ENCODE data around the gene SPTBN4. TPM values are rescaled to one million over a fixed set of nuclear protein-coding genes. Genes with fewer than 3 reads are reported as not detected.
A peak's percentile ranks its signal among the peaks of the same experiment; 100 is the strongest.

SPTBN4 gene
- total and polyA plus RNA-seq, 9 donors = 2.2 to 11.6 (median 6.2) TPM

- no peaks in the 10 kb centered on the region for H3K9me3 ChIP-seq
- H3K4me3 ChIP-seq = peak overlapping the region; percentile 26
- DNase-seq = peak; percentile 53 to 90 (median 71)
- intact Hi-C loops (cut with DNase I) = loop anchor here in 2 of 4 donors (10.0 kb wide), 1 partner anchor 145 kb away; the partner anchor contains the start of genes BLVRB (in 2 of the 2) and SPTBN4 (in 2 of the 2)
- 19 to 59% (median 45%) methylated on average over 48 to 50 of the region's 50 CpGs for WGBS, 3 donors
- H3K36me3 ChIP-seq = no peaks in the 10 kb centered on the region
- no peak for TF ChIP-seq EP300 (IDR thresholded peaks at IDR 0.05)
- no peak for TF ChIP-seq CTCF (IDR thresholded peaks at IDR 0.05)
- TF ChIP-seq POLR2A (IDR thresholded peaks at IDR 0.05) = no peak
- no peaks in the 10 kb centered on the region for H3K27me3 ChIP-seq
- no peak overlapping the region for H3K27ac ChIP-seq
- H3K4me1 ChIP-seq (ENCODE audit: insufficient read depth) = peaks cover 10% of the 10 kb centered on the region
Observed at GRCh38 chr19:40609561-40610395, 143.0 kb downstream of the SPTBN4 start.

GRCh38 chr19:40610396-40611064, 143.7 kb downstream of the SPTBN4 start:
- Histone ChIP-seq H3K9me3 (no peaks in the 10 kb centered on the region), H3K27ac (no peak overlapping the region), H3K27me3 (no peaks in the 10 kb centered on the region), H3K4me3 (no peak overlapping the region), H3K4me1 (ENCODE audit: insufficient read depth) (peaks cover 6% of the 10 kb centered on the region), H3K36me3 (no peaks in the 10 kb centered on the region)
- intact Hi-C loops (cut with DNase I) = no loop called here
- peak in 4 of 5 donors; percentile 37 to 73 (median 56) for DNase-seq
- 59 to 73% (median 71%) methylated on average over 29 of the region's 29 CpGs for WGBS, 3 donors
- TF ChIP-seq CTCF (IDR thresholded peaks at IDR 0.05) (no peak), EP300 (IDR thresholded peaks at IDR 0.05) (no peak), POLR2A (IDR thresholded peaks at IDR 0.05) (no peak)

GRCh38 chr19:40611096-40611495, 144.3 kb downstream of the SPTBN4 start:
- intact Hi-C loops (cut with DNase I) = no loop called here
- H3K27ac ChIP-seq = no peak overlapping the region
- peaks cover 6% of the 10 kb centered on the region for H3K4me1 ChIP-seq (ENCODE audit: insufficient read depth)

More at GRCh38 chr19:40611096-40611495, 144.3 kb downstream of the SPTBN4 start:
- H3K27me3 ChIP-seq = no peaks in the 10 kb centered on the region
- DNase-seq = peak in 1 of 5 donors; percentile 33
- H3K9me3 ChIP-seq = no peaks in the 10 kb centered on the region
- H3K36me3 ChIP-seq = no peaks in the 10 kb centered on the region
- TF ChIP-seq POLR2A (IDR thresholded peaks at IDR 0.05) (no peak), CTCF (IDR thresholded peaks at IDR 0.05) (no peak), EP300 (IDR thresholded peaks at IDR 0.05) (no peak)
- 89 to 92% (median 90%) methylated on average over 15 of the region's 15 CpGs for WGBS, 3 donors
- no peak overlapping the region for H3K4me3 ChIP-seq

All from ovary (tissue), 9 donors.